Hypothalamus (tissue), 51 donors: ENCODE results near the gene TRAF5.
"Not testable (repeated sequence)": the region's sequence is repeated elsewhere in the genome, so short reads cannot be mapped to it uniquely, and the experiment has no call there.

ENCODE experiments used
- DNase-seq, 51 donors: peaks; one replicate each; lab custom pipeline; 2025; lab: John Stamatoyannopoulos, UW

TRAF5 gene

DNA sequence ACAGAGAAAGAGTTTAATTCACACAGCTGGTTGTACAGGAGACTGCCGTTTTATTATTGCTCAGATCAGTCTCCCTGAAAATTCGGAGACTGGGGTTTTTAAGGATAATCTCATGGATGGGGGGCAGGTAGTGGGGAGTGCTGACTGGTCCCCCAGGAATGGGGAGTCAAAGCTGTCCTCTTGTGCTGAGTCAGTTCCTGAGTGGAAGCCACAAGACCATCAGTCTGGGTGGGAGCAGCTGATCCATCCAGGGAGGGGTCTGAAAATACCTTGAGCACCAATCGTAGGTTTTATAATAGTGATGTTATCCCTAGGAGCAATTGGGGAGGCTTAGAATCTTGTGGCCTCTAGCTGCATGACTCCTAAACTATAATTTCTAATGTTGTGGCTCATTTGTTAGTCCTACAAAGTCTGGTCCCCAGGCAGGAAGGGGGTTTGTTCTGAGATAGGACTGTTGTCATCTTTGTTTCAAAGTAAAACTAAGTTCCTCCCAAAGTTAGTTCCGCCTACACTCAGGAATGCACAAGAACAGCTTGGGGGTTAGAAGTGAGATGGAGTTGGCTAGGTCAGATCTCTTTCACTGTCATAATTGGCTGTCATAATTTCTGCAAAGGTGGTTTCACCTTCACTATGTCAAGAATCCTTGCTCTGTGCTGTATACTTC is 50.3 kb downstream of the TRAF5 start:
- DNase-seq = no peak

DNA sequence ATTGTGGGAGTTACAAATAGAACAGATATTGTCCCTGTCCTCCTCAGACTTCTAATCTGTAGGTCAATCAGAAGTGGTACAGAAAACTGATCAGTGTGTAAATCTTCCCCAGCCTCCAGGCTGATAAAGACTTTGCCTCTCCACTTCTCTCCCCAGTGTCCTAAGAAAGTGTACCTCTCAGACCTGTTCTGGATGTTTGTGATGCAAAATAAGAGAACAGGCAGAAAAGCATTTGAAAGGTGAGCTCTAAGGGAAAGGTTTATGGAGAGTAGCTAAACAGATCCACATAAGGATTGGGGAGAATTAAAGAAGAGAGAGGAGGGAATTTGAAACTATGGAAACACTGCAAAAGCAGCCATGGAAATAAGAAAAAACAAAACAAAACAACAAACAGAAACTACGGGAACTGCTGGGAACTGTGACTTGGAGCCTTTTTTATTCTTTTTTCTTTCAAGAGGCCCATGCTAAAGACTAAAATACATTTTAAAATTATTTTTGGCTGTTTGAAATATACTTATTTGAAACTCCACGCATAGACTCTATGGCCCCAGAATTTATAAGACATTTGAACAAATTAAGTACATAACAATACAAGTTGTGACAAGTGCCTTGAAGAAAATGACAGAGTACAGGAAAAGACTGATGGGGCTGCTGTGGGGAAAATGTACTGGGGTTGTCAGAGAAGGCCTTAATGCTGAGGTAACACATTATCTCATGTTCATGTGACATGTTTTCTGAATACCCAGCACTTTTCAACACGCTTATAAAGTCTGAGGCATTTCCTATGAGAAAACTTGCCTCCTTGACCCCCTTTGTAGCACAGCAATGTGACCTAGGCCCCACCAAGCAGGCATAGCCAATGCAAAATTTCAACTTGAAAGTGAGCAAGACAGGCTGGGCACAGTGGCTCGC is 51.2 kb downstream of the TRAF5 start:
- DNase-seq = no peak

DNA sequence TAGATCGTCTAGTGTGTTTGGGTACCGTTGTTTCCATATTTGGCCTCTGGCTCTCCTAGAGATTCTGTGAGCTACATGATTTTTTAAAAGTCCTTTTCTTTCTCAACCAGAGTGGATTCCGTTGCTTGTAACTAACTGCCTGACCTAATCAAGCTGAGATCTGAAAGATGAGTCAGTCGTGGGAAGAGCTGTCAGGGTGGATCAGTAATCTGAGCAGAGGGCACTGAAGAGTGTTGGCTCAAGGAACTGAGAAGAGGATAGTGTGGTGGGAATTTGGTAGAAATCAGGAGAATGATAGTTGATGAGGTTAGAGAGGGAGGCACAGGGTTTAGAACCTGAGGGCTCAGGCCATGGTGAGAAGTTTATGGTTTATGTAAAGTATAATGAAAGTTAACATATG is 52.2 kb downstream of the TRAF5 start:
- DNase-seq = no peak

DNA sequence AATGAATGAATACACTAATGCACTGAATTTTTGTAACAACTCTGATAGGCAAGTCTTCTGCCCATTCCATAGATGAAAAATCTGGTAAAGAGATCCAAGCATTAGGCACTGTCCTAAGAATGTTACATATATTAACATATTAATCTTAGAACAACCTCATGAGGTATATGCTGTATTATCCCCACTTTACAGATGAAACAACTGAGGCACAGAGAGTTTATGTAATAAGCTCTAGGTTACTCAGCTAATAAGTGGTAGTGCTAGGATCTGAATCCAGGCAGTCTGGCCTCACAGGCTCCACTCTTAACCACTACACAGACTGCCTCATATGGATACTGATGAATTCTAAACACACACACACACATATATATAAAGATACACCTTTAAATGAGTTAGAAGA is 52.8 kb downstream of the TRAF5 start:
- DNase-seq = no peak

DNA sequence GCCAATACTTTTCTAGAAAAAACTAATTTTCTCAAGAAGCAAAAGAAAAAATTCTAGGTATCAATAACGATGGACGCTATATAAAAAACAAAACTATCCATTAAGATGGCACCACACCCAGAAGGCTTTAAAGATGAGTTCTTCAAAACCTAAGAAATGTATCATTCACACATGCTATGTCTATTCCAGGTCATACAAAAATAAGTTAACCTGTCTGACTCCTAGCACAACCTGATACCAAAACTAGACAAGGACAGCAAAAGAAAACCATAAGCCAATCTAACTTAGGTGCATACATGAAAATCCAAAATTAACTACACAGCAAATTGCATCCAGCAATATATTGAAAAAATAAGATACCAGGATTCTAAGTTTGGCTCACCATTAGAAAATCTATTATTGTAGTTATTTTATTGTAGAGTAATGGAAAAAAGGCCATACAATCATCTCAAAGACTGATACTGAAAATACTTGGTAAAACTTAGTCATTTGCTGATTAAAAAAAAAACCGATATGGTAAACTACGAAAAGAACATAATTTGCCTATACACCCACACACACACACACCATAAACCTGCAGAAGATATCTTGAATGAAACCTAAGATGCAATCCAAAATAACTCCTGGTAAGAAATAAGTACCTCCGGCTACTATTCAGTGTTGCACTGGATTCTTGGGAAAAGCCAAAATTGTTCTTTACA is 55.0 kb downstream of the TRAF5 start:
- peak in 1 of 51 donors; percentile 46 for DNase-seq

DNA sequence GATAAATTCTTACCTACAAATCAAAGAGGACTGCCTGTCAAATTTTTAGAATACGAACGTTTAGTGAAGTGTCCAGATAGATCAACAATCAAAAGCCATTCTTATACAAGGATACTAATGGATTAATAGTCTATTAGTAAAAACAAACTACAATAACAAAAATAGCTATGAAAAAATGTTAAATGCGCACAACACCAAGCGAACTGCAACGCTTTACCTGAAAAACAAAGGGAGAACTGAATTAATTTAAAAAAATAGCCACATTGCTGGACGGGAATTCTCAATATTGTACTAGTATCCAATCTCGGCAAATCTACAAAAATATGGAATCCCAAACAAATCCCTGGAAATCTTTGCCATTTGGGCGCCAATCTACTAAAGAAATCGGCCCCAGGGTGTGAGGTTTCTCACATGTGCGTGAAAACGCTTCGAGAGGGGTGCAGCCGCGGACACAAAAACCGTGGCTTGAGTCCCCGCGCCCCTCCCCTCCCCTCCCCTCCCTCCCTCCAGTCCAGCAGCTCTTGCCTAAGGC is 55.6 kb downstream of the TRAF5 start:
- DNase-seq = no peak

DNA sequence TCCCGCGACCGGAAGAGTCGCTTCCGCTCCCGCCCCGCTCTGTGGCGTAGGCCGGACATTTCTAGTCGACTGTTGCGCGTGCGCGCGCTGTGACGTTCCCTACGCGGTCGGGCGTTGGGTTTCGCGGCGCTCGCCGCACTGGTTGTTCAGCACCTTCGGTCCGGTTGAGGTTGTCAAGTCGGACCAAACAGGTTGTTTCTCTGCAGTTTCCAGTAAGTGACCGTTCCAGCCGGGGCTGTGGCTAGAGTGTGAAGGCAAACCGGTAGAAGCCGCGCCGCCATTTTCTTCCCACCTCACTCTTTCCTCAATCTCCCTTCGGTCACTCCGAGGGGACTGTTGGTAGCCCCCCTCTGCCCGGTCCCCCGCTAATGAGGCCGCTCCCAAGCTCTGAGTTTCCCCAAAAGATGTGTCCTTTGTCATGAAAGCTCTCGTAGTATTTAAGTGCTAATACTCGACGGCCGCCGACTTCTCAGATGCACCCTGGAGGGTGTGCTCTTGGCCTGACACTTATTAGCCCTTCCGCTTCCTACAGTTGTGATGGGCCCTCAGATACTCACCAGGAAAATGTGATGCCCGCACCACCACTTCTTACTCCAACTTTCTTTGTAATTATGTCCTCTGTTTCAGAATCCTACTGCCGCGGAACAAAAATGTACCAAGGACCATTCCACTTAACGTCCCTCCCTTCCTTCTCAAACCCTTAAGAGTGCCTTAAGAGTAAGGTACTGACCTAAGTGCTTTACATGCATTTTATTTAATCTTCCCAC is 56.3 kb downstream of the TRAF5 start:
- DNase-seq = peak; percentile 37 to 95 (median 88)

DNA sequence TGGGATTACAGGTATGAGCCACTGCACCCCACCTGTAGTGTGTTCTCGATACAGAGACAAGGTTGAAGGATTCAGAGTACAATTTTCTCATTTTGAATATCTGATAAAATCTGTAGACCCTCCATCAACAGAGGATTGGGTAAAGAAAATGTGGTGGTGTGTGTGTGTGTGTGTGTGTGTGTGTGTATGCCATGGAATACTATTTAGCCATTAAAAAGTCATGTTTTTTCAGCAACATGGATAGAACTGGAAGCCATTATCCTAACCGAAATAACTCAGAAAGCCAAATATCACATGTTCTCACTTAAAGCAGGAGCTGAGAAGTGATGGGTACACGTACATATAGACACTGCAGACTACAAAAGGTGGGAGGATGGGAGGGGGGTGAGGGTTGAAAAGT is 57.9 kb downstream of the TRAF5 start:
- DNase-seq = no peak

DNA sequence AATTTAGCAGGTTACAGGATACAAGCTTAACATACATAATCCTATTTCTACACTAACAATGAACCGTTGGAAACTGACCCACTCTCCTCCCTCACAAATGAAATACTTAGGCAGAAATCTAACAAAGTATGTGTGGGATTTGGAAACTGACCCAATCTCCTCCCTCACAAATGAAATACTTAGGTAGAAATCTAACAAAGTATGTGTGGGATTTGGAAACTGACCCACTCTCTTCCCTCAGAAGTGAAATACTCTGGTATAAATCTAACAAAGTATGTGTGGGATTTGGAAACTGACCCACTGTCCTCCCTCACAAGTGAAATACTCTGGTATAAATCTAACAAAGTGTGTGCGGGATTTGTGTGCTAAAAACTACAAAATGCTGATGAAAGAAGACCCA is 60.3 kb downstream of the TRAF5 start:
- no peak for DNase-seq

DNA sequence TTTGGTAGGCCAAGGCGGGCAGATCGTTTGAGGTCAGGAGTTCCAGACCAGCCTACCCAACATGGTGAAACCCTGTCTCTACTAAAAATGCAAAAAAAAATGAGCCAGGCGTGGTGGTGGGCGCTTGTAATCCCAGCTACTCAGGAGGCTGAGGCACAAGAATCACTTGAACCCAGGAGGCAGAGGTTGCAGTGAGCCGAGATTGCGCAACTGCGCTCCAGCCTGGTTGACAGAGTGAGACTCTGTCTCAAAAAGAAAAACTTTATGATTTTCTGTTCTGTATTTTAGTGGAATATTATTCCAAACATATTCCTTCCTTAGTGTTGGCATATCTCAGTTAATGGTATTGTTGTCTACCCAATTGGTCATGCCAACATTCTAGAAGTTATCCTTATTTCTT is 64.2 kb downstream of the TRAF5 start:
- DNase-seq = not testable (repeated sequence)

DNA sequence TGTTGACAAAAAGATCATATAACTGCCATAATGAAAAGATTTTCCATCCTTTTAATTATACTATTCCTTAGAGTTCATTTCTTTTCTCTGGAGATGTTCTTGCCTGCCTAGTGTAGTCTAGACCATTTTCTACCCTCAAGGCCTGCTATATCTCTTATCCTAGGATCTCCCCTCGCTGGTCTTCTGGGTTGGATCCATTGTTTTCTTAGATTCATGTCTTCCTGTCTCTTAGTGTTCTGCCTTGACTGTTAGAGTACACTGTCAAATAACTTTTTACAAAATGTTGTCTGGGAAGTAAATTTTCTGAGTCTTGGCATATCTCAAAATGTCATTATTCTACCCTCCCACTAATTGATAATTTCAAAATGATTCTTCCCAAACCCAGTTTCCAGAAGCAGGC is 66.6 kb downstream of the TRAF5 start:
- no peak for DNase-seq

DNA sequence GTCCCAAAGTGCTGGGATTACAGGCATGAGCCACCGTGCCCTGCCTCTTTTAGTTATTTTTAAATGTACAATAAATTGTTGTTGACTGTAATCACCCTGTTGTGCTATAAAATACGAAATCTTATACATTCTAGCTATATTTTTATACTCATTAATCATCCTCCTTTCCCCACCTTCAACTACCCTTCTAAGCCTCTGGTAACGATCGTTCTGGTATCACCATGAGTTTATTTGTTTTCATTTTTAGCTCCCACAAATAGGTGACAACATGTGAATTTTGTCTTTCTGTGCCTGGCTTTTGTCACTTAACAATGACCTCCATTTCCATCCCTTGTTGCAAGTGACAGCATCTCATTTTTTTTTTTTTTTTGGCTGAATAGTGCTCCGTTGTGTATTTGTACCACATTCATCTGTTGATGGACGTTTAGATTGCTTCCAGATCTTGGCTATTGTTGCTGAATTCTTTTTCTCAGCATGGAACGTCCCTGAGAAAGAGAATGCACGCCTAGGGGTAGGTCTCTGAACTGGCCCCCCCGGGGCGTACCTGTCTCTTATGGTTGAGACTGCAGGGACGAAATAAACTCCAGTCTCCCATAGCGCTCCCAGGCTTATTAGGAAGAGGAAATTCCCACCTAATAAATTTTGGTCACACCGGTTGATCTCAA is 71.8 kb downstream of the TRAF5 start:
- DNase-seq = not testable (repeated sequence)

DNA sequence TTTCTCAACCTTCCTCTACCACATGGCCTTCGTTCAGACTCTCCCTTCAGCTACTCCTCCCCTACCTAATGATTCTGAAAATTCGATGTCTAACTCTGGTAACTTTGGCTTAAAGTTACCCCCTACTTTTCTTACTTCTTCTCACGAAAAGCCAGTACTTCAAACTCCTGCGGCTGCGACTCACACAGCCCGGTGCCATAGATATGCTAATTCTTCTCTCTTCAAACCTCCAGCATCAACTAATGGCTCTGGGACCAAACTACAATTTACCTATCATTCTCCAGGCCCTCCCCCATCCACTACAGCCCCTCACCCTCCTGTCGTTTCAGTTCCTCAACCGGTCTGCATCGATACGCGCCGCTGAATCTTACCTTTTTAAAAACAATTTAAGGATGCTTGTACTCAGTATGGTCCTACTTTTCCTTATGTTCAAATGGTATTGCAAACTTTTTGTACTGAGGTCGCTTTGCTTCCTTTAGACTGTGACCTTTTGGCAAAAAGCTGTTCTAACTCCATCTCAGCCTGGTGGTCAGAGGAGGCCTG is 73.3 kb downstream of the TRAF5 start:
- not testable (repeated sequence) for DNase-seq

DNA sequence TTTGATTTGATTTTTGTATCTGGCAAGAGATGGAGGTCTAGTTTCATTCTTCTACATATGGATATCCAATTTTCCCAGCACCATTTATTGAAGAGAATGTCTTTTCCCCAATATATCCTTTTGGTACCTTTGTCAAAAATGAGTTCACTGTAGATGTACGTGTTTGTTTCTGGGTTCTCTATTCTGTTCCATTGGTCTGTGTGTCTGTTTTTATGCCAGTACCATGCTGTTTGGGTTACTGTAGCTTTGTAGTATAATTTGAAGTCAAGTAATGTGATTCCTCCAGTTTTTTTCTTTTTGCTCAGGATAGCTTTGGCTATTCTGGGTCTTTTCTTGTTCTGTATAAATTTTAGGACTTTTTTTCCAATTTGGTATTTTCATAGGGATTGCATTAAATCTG is 75.1 kb downstream of the TRAF5 start:
- DNase-seq = not testable (repeated sequence)

DNA sequence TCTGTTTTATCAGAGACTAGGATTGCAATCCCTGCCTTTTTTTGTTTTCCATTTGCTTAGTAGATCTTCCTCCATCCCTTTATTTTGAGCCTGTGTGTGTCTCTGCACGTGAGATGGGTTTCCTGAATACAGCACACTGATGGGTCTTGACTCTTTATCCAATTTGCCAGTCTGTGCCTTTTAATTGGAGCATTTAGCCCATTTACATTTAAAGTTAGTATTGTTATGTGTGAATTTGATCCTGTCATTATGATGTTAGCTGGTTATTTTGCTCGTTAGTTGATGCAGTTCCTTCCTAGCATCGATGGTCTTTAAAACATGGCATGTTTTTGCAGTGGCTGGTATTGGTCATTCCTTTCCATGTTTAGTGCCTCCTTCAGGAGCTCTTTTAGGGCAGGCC is 79.5 kb downstream of the TRAF5 start:
- DNase-seq = not testable (repeated sequence)

DNA sequence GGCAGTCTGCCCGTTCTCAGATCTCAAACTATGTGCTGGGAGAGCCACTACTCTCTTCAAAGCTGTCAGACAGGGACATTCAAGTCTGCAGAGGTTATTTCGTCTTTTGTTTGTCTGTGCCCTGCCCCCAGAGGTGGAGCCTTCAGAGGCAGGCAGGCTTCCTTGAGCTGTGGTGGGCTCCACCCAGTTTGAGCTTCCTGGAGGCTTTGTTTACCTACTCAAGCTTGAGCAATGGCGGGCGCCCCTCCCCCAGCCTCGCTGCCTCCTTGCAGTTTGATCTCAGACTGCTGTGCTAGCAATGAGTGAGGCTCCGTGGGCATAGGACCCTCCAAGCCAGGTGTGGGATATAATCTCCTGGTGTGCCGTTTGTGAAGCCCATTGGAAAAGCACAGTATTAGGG is 81.1 kb downstream of the TRAF5 start:
- DNase-seq = not testable (repeated sequence)

DNA sequence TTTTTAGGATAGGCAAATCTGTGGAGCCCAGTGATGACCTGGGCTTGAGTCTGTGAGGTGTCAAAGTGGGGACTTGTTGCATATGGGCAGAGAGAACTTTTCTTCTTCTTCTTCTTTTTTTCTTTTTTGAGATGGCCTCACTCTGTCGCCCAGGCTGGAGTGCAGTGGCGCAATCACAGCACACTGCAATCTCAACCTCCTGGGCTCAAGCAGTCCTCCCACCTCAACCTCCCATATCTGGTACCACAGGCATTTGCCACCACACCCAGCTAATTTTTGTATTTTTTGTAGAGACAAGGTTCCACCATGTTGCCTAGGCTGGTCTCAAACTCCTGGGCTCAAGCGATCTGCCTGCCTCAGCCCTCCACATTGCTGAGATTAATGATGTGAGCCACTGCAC is 85.0 kb downstream of the TRAF5 start:
- DNase-seq = no peak

DNA sequence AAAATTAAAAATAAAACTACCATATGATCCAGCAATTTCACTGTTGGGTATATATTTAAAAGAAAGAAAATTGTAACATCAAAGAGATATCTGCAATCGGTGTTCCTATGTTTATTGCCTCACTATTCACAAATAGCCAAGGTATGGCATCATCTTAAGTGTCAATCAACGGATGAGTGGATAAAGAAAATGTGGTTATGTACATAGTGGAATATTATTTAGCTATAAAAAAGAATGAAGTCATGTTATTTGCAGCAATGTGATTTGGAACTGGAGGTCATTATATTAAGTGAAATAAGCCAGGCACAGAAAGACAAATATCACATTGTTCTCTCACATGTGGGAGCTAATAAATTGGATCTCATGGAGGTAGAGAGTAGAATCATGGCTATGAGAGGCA is 89.1 kb downstream of the TRAF5 start:
- DNase-seq = no peak

DNA sequence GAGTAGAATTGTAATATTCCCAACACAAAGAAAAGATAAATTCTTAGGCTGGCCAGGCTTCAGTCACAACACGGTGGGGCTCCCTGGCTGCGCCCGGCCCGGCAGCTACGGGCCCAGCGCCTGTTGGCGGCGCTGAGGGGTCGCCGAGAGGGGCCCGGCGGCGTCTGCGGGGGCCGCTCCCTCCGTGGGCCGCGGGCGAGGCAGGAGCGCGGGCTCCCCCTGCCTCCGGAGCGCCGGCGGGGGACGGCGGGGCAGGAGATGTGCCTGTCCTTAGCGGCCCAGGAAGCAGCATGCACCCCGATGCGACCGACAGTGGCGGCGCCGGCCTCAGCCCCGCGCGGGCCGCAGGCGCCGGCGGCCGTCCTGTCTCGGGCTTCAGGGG is 89.6 kb downstream of the TRAF5 start:
- DNase-seq = peak in 21 of 51 donors; percentile 1 to 41 (median 9)
